ENCODE data around the gene RNF123. TPM values are rescaled to one million over a fixed set of nuclear protein-coding genes. Genes with fewer than 3 reads are reported as not detected.

The RNF123 gene
- total RNA-seq, 1 experiment from 2014 or later, result 40.6 TPM

DNA sequence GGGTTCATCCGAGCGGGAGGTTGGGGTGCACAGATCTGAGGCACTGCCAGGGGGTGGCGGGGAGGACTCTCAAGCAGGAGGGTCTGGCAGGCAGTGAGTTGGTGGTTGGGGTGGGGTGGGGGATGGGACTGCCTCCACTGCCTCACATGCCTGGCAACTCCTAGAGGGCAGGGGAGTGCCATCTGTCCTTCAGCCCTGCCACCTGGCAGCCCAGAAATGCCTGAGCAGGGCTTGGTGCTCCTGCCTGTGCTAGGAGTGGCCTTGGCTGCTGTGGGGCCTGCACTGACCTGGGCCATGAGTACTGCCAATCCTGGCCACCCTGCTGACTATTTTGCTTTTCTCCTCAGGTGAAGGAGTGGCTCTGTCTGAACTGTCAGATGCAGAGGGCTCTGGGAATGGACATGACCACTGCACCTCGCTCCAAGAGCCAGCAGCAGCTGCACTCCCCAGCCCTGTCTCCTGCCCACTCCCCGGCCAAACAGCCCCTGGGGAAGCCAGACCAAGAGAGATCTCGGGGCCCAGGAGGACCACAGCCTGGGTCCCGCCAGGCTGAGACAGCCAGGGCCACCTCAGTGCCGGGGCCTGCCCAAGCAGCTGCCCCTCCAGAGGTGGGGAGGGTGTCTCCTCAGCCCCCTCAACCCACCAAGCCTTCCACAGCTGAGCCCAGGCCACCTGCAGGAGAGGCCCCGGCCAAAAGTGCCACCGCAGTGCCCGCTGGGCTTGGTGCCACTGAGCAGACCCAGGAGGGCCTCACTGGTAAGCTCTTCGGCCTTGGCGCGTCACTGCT is 47.2 kb upstream of the RNF123 start:
- H2BK12ac ChIP-seq (ENCODE audit: insufficient read length, low read depth, low read length), result no peak overlapping the region
- no peak overlapping the region for H3K9ac ChIP-seq (ENCODE audit: extremely low read depth, insufficient read length, low read length)
- no peak overlapping the region for H2BK15ac ChIP-seq (ENCODE audit: low read depth, low read length)
- no peak overlapping the region for H3K56ac ChIP-seq (ENCODE audit: insufficient read length, low read depth, low read length)
- no peak overlapping the region for H2BK120ac ChIP-seq (ENCODE audit: low read depth, low read length, poor library complexity, severe bottlenecking)
- H3K9me3 ChIP-seq (ENCODE audit: control insufficient read depth, low read depth, low read length), result no peaks in the 10 kb centered on the region
- DNase-seq, result no peak
- H3K27ac Mint-ChIP-seq, result peak overlapping the region in 1 of 3 experiments; percentile 72; a peak in 1 of 7 replicates
- H3K23me2 ChIP-seq (ENCODE audit: insufficient read length, low read depth, low read length, poor library complexity, severe bottlenecking), result no peaks in the 10 kb centered on the region
- no peak overlapping the region for H2AFZ ChIP-seq (ENCODE audit: low read length)
- no peak overlapping the region for H3K4me3 Mint-ChIP-seq
- no peaks in the 10 kb centered on the region for H3K36me3 Mint-ChIP-seq (ENCODE audit: insufficient read depth in 1 of 3, low read depth in 3 of 3)
- H3K4me1 Mint-ChIP-seq, result no peaks in the 10 kb centered on the region; a peak in 1 of 4 replicates
- no peaks in the 10 kb centered on the region; the same call in 1 of the 2 replicates for H3K27me3 Mint-ChIP-seq (ENCODE audit: low read depth)
- no peaks in the 10 kb centered on the region for H4K20me1 ChIP-seq (ENCODE audit: control insufficient read depth, insufficient read depth, insufficient read length)
- H3K9me3 Mint-ChIP-seq, result no peaks in the 10 kb centered on the region
- TF ChIP-seq, protein P1, sequence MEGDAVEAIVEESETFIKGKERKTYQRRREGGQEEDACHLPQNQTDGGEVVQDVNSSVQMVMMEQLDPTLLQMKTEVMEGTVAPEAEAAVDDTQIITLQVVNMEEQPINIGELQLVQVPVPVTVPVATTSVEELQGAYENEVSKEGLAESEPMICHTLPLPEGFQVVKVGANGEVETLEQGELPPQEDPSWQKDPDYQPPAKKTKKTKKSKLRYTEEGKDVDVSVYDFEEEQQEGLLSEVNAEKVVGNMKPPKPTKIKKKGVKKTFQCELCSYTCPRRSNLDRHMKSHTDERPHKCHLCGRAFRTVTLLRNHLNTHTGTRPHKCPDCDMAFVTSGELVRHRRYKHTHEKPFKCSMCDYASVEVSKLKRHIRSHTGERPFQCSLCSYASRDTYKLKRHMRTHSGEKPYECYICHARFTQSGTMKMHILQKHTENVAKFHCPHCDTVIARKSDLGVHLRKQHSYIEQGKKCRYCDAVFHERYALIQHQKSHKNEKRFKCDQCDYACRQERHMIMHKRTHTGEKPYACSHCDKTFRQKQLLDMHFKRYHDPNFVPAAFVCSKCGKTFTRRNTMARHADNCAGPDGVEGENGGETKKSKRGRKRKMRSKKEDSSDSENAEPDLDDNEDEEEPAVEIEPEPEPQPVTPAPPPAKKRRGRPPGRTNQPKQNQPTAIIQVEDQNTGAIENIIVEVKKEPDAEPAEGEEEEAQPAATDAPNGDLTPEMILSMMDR (conservative IDR thresholded peaks at IDR 0.05), result no peak
- H4K5ac ChIP-seq (ENCODE audit: insufficient read length, low read depth, low read length), result no peak overlapping the region
- H4K91ac ChIP-seq (ENCODE audit: insufficient read length, low read depth, low read length), result no peak overlapping the region
- no peaks in the 10 kb centered on the region for H3K4me1 ChIP-seq (ENCODE audit: insufficient read depth, low read length)
- no peak overlapping the region for H2BK20ac ChIP-seq (ENCODE audit: low read depth, low read length, poor library complexity, severe bottlenecking)
- H2BK5ac ChIP-seq (ENCODE audit: insufficient read length, low read length), result no peak overlapping the region
- H2AK5ac ChIP-seq (ENCODE audit: insufficient read length, low read length), result no peak overlapping the region
- H3K18ac ChIP-seq (ENCODE audit: insufficient read length, low read depth, low read length), result no peak overlapping the region
- H3K4ac ChIP-seq (ENCODE audit: low read depth, low read length), result no peak overlapping the region
- H4K8ac ChIP-seq (replicated peaks; ENCODE audit: insufficient read length, low read depth, low read length), result no peak overlapping the region
- no peak overlapping the region; the same call in 1 of the 2 replicates for H3K14ac ChIP-seq (ENCODE audit: insufficient read depth, low read length)
- H3K79me2 ChIP-seq (ENCODE audit: insufficient read depth, low read length), result no peaks in the 10 kb centered on the region
- no peak overlapping the region for H3T11ph ChIP-seq (ENCODE audit: low read length)
- H3K27me3 ChIP-seq (ENCODE audit: insufficient read depth, low read length), result no peaks in the 10 kb centered on the region
- WGBS (ENCODE audit: extremely low coverage, insufficient read length, low lambda C conversion rate), result no CpG with 5 or more reads among the region's 14 CpGs
- no peaks in the 10 kb centered on the region for H3K79me1 ChIP-seq (ENCODE audit: insufficient read depth, low read depth, low read length, poor library complexity, severe bottlenecking)
- H3K27ac ChIP-seq (ENCODE audit: insufficient read length, low read depth, low read length), result no peak overlapping the region
- H3K23ac ChIP-seq (ENCODE audit: insufficient read length, low read depth, low read length), result no peak overlapping the region
- H3K4me2 ChIP-seq (ENCODE audit: insufficient read depth, insufficient read length, low read length), result no peak overlapping the region

Measured in H9 (cell line).